ENCODE results near the gene EPS15. TPM values are rescaled to one million over a fixed set of nuclear protein-coding genes. Genes with fewer than 3 reads are reported as not detected.
"Not testable (repeated sequence)": the region's sequence is repeated elsewhere in the genome, so short reads cannot be mapped to it uniquely, and the experiment has no call there.

Gene EPS15
- total and polyA plus RNA-seq, 9 donors: 21.6 to 35.7 (median 29.4) TPM

DNA sequence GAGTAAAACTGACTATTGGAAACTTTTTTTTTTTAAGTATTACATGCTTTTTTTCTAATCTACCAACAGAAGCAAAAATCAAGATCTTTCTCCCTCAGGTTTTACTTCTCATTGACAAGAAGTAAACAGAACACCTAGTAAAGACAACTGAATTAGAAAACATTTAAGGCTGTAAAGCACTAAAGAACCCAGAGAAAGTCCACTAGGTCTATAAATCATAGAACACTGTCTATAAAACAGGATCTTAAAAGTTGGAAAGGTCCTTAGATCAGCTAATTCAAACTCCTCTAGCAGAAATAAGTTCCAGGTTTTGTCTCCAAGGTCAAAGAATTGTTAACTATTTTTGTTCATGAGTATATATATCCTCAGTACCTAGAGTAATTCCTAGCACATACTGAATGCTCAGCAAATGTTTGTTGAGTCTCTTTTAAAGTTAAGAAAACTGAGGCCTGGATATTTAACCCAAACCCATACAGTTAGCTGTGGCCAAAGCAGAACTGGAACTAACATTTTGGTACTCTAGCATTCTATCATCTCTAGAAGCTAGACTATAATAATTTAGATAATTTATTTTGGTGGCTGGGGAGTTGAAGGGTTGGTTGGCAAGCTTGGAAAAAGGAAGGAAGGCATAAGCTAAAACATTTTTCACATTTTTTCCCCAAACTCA lies 3.0 kb downstream of the EPS15 start:
- Histone ChIP-seq H3K27ac (ENCODE audit: low read length) (no peak overlapping the region), H3K9me3 (replicated peaks; ENCODE audit: control insufficient read depth, low read depth, low read length) (no peaks in the 10 kb centered on the region), H3K4me3 (ENCODE audit: low read length) (no peak overlapping the region), H3K4me1 (ENCODE audit: control insufficient read depth, insufficient read depth, low read length) (peaks cover 8% of the 10 kb centered on the region), H3K27me3 (ENCODE audit: control insufficient read depth, insufficient read depth, low read length) (no peaks in the 10 kb centered on the region), H3K36me3 (ENCODE audit: control insufficient read depth, insufficient read depth, low read length) (no peaks in the 10 kb centered on the region)
- no peak for DNase-seq

DNA sequence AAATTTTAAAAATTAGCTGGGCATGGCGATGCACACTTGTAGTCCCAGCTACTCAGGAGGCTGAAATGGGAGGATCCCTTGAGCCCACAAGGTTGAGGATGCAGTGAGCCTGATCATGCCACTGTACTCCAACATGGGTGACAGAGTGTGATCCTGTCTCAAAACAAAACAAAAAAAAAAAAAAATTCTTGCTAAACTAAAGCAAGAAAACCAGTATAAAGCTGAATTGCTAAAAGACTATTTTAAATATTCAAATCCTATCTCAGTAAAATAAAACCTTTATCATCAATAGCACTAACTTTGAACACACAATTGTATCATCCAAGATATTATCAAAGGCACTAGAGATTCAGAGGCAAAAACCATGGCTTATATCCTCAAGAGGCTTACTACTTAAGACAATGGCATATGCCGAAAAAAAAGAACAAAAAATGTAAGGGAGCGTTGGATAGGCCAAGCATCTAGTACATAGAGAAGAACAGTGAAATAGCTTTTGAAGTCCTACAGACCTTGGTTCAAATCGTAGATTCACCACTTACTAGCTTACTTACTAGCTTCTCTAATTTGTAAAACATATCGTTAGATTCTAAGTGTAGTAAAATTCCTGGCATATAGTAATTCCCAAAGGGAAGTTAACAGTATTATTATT lies 3.6 kb downstream of the EPS15 start:
- H3K9me3 ChIP-seq (replicated peaks; ENCODE audit: control insufficient read depth, low read depth, low read length): no peaks in the 10 kb centered on the region
- no peaks in the 10 kb centered on the region for H3K27me3 ChIP-seq (ENCODE audit: control insufficient read depth, insufficient read depth, low read length)
- no CpG with 5 or more reads among the region's 5 CpGs for WGBS (ENCODE audit: insufficient coverage)
- no peak overlapping the region for H3K27ac ChIP-seq (ENCODE audit: low read length)
- H3K4me1 ChIP-seq (ENCODE audit: control insufficient read depth, insufficient read depth, low read length): peaks cover 8% of the 10 kb centered on the region
- no peak for DNase-seq
- H3K4me3 ChIP-seq (ENCODE audit: low read length): no peak overlapping the region
- no peaks in the 10 kb centered on the region for H3K36me3 ChIP-seq (ENCODE audit: control insufficient read depth, insufficient read depth, low read length)

DNA sequence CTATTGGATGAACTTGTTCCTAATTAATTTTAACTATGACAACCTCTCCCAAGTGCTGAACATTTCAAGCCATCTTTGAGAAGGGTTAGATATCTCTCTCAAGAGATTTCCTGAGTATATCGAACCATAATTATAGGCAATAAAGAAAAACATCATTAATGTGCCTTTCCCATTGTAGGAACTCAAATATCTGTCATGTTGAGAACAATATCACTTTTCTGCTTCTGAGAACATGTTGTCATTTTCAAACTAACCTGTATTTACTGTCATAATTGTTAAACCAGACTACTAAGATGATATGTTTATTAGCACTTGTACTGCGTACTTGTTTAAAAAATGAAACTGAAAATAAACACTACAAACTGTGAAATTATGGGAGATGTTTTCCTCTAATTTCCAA lies 4.3 kb downstream of the EPS15 start:
- no peaks in the 10 kb centered on the region for H3K9me3 ChIP-seq (replicated peaks; ENCODE audit: control insufficient read depth, low read depth, low read length)
- no CpG with 5 or more reads among the region's 2 CpGs for WGBS (ENCODE audit: insufficient coverage)
- no peak overlapping the region for H3K27ac ChIP-seq (ENCODE audit: low read length)
- no peak for DNase-seq
- peaks cover 8% of the 10 kb centered on the region for H3K4me1 ChIP-seq (ENCODE audit: control insufficient read depth, insufficient read depth, low read length)
- no peaks in the 10 kb centered on the region for H3K36me3 ChIP-seq (ENCODE audit: control insufficient read depth, insufficient read depth, low read length)
- H3K4me3 ChIP-seq (ENCODE audit: low read length): no peak overlapping the region
- H3K27me3 ChIP-seq (ENCODE audit: control insufficient read depth, insufficient read depth, low read length): no peaks in the 10 kb centered on the region

DNA sequence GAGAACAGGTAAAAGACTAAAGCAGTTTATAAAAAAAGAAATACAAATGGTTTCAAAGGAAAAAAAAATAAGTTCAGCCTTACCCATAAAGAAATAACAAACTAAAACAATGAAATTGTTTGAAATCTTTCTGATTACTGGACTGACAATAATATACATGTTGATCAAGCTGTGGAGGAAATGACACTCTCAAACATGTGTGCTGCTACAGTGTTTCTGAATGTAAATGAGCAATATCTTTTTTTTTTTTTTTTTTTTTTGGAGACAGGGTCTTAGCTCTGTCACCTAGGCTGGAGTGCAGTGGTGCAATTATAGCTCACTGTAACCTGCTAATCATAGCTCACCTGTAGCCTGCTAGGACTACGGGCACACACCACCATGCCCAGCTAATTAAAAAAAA lies 6.5 kb downstream of the EPS15 start:
- Histone ChIP-seq H3K27me3 (ENCODE audit: control insufficient read depth, insufficient read depth, low read length) (no peaks in the 10 kb centered on the region), H3K36me3 (ENCODE audit: control insufficient read depth, insufficient read depth, low read length) (no peaks in the 10 kb centered on the region), H3K4me3 (ENCODE audit: low read length) (no peak overlapping the region), H3K9me3 (replicated peaks; ENCODE audit: control insufficient read depth, low read depth, low read length) (no peaks in the 10 kb centered on the region), H3K27ac (ENCODE audit: low read length) (no peak overlapping the region), H3K4me1 (ENCODE audit: control insufficient read depth, insufficient read depth, low read length) (peaks cover under 1% of the 10 kb centered on the region)
- no CpG with 5 or more reads among the region's 1 CpG for WGBS (ENCODE audit: insufficient coverage)
- no peak for DNase-seq

DNA sequence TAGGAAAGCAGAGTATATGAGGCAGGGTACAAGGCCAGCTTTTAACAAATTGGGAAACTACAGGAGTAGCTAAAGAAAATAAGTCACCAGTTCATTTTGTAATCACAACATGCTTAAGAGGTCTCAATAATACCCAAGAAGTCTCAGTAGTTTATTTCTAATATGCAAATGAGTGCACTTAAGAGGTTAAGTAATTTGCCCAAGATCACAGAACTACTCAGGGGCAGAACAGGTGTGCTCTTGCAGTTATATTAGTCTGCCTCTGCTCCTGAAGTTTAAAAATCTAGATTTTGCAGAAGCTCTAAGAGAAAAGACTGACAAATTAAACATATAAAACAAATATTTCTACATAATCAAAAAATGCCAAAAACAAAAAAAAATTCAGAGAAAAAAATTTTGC lies 6.9 kb downstream of the EPS15 start:
- Histone ChIP-seq H3K4me1 (ENCODE audit: control insufficient read depth, insufficient read depth, low read length) (no peaks in the 10 kb centered on the region), H3K36me3 (ENCODE audit: control insufficient read depth, insufficient read depth, low read length) (no peaks in the 10 kb centered on the region), H3K9me3 (replicated peaks; ENCODE audit: control insufficient read depth, low read depth, low read length) (no peaks in the 10 kb centered on the region), H3K4me3 (ENCODE audit: low read length) (no peak overlapping the region), H3K27me3 (ENCODE audit: control insufficient read depth, insufficient read depth, low read length) (no peaks in the 10 kb centered on the region), H3K27ac (ENCODE audit: low read length) (no peak overlapping the region)
- DNase-seq: no peak

DNA sequence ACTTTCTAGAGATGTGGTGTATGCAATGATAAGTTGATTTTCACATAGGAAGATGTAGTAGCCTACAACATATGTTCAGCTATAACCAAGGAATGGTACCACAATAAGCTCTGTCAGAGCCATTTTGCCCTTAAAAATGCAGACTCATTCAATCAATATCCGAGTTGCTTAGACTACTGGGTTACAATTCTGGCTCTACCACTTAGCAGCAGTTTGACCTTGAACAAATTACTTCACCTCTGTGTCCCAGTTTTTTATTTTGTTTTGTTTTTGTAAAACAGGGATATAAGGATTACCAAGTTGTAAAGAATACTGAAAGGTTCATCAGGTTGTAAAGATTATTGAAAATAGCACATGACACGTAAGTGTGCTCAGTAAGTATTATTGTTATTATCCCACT lies 9.3 kb downstream of the EPS15 start:
- Histone ChIP-seq H3K27me3 (ENCODE audit: control insufficient read depth, insufficient read depth, low read length) (no peaks in the 10 kb centered on the region), H3K4me3 (ENCODE audit: low read length) (no peak overlapping the region), H3K4me1 (ENCODE audit: control insufficient read depth, insufficient read depth, low read length) (no peaks in the 10 kb centered on the region), H3K36me3 (ENCODE audit: control insufficient read depth, insufficient read depth, low read length) (no peaks in the 10 kb centered on the region), H3K9me3 (replicated peaks; ENCODE audit: control insufficient read depth, low read depth, low read length) (no peaks in the 10 kb centered on the region), H3K27ac (ENCODE audit: low read length) (no peak overlapping the region)
- no CpG with 5 or more reads among the region's 2 CpGs for WGBS (ENCODE audit: insufficient coverage)
- DNase-seq: no peak

DNA sequence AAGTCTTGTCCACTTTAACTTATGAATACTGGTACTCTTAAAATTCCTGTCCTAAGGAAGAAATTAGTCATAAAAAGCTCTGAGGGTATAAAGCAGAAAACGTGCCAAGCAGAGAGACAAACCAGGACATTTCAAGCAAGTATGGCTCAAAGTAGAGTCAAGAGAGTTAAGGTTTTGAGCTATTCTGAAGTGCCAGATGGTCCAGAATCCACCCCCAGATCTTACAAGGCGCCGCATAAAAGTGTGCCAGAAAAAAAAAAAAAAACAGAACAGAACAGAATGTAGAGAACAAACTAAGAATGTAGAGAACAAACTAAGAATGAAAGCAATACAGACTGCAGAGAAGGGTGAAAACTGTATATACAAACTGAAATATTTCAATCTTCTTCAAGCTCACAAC lies 12.5 kb downstream of the EPS15 start:
- peaks cover 8% of the 10 kb centered on the region for H3K36me3 ChIP-seq (ENCODE audit: control insufficient read depth, insufficient read depth, low read length)
- WGBS (ENCODE audit: insufficient coverage): no CpG with 5 or more reads among the region's 3 CpGs
- H3K27ac ChIP-seq (ENCODE audit: low read length): no peak overlapping the region
- DNase-seq: peak; percentile 90
- no peaks in the 10 kb centered on the region for H3K4me1 ChIP-seq (ENCODE audit: control insufficient read depth, insufficient read depth, low read length)
- H3K4me3 ChIP-seq (ENCODE audit: low read length): no peak overlapping the region
- H3K27me3 ChIP-seq (ENCODE audit: control insufficient read depth, insufficient read depth, low read length): no peaks in the 10 kb centered on the region
- H3K9me3 ChIP-seq (replicated peaks; ENCODE audit: control insufficient read depth, low read depth, low read length): no peaks in the 10 kb centered on the region

DNA sequence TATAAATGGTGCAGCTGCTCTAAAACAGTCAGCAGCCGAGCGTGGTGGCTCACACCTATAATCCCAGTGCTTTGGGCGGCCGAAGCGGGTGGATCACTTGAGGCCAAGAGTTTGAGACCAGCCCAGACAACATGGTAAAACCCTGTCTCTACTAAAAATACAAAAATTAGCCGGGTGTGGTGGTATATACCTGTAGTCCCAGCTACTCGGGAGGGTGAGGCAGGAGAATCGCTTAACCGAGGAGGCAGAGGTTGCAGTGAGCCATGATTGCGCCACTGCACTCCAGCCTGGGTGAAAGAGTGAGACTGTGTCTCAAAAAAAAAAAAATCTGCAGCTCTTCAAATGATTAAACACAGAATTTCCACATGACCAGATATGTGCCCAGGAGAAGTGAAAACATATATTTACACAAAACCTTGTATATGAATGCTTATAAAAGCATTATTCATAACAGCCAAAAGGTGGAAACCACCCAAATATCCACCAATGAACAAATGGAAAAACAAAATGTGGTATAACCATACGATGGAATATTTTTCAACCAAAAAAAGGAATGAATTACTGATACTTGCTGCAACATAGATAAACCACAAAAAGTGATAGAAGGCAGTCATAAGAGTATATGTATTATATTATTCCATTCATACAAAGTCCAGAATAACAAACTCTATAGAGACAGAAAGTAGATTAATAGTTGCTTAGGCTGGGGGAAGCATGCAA lies 14.1 kb downstream of the EPS15 start:
- no peak overlapping the region for H3K27ac ChIP-seq (ENCODE audit: low read length)
- no peak overlapping the region for H3K4me3 ChIP-seq (ENCODE audit: low read length)
- DNase-seq: no peak
- WGBS (ENCODE audit: insufficient coverage): 80% methylated on average over 1 of the region's 11 CpGs
- H3K4me1 ChIP-seq (ENCODE audit: control insufficient read depth, insufficient read depth, low read length): no peaks in the 10 kb centered on the region
- H3K27me3 ChIP-seq (ENCODE audit: control insufficient read depth, insufficient read depth, low read length): no peaks in the 10 kb centered on the region
- peaks cover 8% of the 10 kb centered on the region for H3K36me3 ChIP-seq (ENCODE audit: control insufficient read depth, insufficient read depth, low read length)
- H3K9me3 ChIP-seq (replicated peaks; ENCODE audit: control insufficient read depth, low read depth, low read length): no peaks in the 10 kb centered on the region

DNA sequence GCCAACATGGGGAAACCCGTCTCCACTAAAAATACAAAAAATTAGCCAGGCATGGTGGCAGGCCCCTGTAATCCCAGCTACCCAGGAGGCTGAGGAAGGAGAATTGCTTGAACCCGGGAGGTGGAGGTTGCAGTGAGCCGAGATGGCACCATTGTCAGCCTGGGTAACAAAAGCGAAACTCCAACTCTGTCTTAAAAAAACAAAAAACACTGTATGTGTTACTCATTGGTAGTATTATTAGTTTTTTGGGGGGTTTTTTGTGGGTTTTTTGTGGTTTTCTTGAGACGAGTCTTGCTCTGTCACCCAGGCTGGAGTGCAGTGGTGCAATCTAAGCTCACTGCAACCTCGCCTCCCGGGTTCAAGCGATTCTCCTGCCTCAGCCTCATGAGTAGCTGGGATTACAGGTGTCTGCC lies 17.8 kb downstream of the EPS15 start:
- 100% methylated on average over 2 of the region's 8 CpGs for WGBS (ENCODE audit: insufficient coverage)
- H3K36me3 ChIP-seq (ENCODE audit: control insufficient read depth, insufficient read depth, low read length); H3K4me3 ChIP-seq (ENCODE audit: low read length); H3K4me1 ChIP-seq (ENCODE audit: control insufficient read depth, insufficient read depth, low read length); H3K27ac ChIP-seq (ENCODE audit: low read length); H3K9me3 ChIP-seq (replicated peaks; ENCODE audit: control insufficient read depth, low read depth, low read length); H3K27me3 ChIP-seq (ENCODE audit: control insufficient read depth, insufficient read depth, low read length); DNase-seq: not testable (repeated sequence)

DNA sequence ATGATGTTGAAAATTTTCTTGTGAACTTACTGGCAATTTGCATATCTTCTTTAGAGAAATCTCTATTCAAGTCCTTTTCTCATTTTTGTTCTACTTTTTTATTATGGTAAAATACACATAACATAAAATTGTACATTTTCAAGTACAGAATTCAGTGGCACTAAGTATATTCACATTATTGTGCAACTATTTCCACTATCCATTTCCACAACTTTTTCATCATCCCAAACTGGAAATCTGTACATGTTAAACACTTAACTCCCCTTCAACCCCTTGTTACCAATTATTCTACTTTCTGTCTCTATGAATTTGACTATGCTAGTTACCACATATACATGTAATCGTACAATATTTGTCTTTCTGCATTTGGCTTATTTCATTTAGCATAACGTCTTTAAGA lies 19.4 kb downstream of the EPS15 start:
- no peaks in the 10 kb centered on the region for H3K27me3 ChIP-seq (ENCODE audit: control insufficient read depth, insufficient read depth, low read length)
- H3K4me3 ChIP-seq (ENCODE audit: low read length): no peak overlapping the region
- H3K27ac ChIP-seq (ENCODE audit: low read length): no peak overlapping the region
- H3K4me1 ChIP-seq (ENCODE audit: control insufficient read depth, insufficient read depth, low read length): no peaks in the 10 kb centered on the region
- 80% methylated on average over 1 of the region's 2 CpGs for WGBS (ENCODE audit: insufficient coverage)
- DNase-seq: no peak
- H3K9me3 ChIP-seq (replicated peaks; ENCODE audit: control insufficient read depth, low read depth, low read length): no peaks in the 10 kb centered on the region
- peaks cover 8% of the 10 kb centered on the region for H3K36me3 ChIP-seq (ENCODE audit: control insufficient read depth, insufficient read depth, low read length)
